Stimulated activated CD4-positive, alpha-beta T cell treated with anti-CD3 and anti-CD28 coated beads, TNF-alpha, amount 100 ng/mL, for 1 hour (primary cell): ENCODE data around the gene TBC1D1.

Experiments used
- DNase-seq, 3 donors: peaks; one replicate each; pipeline ENCODE4 v3.0.0-alpha.2; 2020; ENCODE audit warnings: low read depth in 3 of 3, low spot score in 1 of 3

Gene TBC1D1, protein sequence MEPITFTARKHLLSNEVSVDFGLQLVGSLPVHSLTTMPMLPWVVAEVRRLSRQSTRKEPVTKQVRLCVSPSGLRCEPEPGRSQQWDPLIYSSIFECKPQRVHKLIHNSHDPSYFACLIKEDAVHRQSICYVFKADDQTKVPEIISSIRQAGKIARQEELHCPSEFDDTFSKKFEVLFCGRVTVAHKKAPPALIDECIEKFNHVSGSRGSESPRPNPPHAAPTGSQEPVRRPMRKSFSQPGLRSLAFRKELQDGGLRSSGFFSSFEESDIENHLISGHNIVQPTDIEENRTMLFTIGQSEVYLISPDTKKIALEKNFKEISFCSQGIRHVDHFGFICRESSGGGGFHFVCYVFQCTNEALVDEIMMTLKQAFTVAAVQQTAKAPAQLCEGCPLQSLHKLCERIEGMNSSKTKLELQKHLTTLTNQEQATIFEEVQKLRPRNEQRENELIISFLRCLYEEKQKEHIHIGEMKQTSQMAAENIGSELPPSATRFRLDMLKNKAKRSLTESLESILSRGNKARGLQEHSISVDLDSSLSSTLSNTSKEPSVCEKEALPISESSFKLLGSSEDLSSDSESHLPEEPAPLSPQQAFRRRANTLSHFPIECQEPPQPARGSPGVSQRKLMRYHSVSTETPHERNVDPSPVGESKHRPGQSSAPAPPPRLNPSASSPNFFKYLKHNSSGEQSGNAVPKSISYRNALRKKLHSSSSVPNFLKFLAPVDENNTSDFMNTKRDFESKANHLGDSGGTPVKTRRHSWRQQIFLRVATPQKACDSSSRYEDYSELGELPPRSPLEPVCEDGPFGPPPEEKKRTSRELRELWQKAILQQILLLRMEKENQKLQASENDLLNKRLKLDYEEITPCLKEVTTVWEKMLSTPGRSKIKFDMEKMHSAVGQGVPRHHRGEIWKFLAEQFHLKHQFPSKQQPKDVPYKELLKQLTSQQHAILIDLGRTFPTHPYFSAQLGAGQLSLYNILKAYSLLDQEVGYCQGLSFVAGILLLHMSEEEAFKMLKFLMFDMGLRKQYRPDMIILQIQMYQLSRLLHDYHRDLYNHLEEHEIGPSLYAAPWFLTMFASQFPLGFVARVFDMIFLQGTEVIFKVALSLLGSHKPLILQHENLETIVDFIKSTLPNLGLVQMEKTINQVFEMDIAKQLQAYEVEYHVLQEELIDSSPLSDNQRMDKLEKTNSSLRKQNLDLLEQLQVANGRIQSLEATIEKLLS (N-terminal part only)

DNA sequence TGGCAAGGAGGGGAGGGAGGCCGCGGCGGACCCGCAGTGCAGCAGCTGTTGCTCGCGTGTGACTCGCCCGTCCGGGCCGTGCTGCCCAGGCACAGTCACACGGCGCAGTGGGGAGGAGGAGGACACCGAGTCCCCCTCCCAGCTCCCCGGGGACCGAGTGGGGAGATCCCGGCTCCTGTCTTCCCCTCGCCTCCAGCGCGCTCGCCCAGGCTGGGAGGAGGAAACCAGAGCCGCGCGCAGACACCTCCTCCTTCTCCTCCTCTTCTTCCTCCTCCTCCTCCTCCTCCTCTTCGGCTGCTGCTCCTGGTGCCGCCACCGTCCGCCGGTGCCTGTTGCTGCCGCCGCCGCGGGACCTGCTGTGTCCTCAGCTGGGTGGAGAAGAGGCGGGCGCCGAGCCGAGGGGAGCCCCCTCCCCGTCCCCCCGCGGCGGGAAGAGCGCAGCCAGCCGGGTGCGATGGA, at the start of gene TBC1D1:
TSS of gene TBC1D1 (plus strand) at position 284 of the 459 bp plus-strand sequence. CDS start 11,012 bp downstream, outside the sequence.
- DNase-seq, result peak in 1 of 3 donors; percentile 24

DNA sequence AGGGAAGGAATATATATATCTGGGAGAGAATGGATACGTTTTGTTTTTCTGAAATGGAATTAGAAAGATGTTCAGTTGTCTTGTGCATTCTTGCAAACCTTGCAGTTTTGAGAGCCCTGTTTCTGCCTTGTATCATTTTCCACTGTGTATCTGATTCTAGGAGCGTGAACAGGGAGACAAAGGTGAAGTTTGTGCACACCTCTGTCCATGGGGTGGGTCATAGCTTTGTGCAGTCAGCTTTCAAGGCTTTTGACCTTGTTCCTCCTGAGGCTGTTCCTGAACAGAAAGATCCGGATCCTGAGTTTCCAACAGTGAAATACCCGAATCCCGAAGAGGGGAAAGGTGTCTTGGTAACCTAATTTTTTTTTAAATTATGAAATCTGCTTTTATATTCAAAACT, 46.7 kb upstream of the TBC1D1 start:
- DNase-seq, result no peak

- DNase-seq, result no peak
These were observed 45.7 kb upstream of the TBC1D1 start for GRCh38 chr4:37845201-37845600.

GRCh38 chr4:37847311-37847884, 43.5 kb upstream of the TBC1D1 start:
- no peak for DNase-seq

- DNase-seq, result no peak
These were observed 38.5 kb upstream of the TBC1D1 start for GRCh38 chr4:37852376-37852775.

- DNase-seq, result no peak
These were observed 32.8 kb upstream of the TBC1D1 start for GRCh38 chr4:37858112-37858511.

DNA sequence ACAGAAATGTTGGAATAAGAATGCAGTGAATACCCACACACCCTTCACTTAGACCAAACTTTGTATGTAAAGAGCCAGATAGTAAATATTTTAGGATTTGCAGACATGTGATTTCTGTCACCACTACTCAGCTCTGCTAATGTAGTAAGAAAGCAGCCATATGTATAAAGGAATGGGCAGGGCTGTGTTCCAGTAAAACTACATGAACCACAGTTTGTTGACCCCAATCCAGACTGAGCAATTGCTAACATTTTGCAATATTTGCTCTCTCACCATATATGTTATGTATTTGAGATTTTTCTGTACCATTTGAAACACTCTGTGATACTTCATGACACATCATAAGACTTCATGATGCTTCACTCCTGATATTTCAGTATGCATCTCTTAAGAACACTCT, 32.0 kb upstream of the TBC1D1 start:
- no peak for DNase-seq

- no peak for DNase-seq
These were observed 30.6 kb upstream of the TBC1D1 start for GRCh38 chr4:37860266-37860665.

DNA sequence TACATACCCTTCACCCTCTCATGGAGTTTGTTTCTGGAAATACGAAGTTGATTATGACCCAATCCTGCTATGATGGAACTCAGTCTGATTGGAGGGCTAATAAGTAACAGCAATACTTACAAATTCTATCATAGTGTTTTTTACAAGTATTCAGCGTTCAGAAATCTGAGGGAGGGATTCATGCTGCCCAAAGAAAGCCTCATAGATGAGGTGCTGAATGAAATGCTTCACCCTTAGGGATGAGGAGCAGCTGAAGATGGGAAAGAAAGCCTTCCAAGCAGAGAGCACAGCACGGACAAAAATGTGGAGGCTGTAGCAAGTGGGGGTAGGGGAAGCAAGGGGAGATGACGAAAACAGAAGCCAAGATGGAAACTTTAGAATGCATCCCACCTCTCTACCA, 27.9 kb upstream of the TBC1D1 start:
- DNase-seq, result no peak

- no peak for DNase-seq
These were observed 26.1 kb upstream of the TBC1D1 start for GRCh38 chr4:37864786-37865185.

- DNase-seq, result no peak
These were observed 25.4 kb upstream of the TBC1D1 start for GRCh38 chr4:37865450-37865849.

DNA sequence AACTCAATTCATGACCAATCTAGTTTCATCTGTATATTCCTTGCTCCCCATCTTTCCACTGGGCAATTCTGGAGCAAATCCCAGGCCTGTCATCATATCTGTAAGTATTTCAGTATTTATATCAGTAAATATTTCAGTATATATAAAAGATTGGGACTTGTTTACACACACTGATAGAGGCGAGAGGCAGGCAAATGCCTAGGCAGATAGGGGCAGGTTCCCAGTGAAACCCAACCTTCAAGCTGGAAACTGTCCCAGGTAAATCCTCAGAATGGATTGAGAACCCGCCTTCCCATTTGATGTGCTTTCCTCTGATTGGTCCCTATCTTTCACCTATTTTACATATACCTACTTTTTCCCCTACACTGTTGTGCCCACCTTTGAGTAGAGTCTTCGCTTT, 23.8 kb upstream of the TBC1D1 start:
- DNase-seq, result no peak

DNA sequence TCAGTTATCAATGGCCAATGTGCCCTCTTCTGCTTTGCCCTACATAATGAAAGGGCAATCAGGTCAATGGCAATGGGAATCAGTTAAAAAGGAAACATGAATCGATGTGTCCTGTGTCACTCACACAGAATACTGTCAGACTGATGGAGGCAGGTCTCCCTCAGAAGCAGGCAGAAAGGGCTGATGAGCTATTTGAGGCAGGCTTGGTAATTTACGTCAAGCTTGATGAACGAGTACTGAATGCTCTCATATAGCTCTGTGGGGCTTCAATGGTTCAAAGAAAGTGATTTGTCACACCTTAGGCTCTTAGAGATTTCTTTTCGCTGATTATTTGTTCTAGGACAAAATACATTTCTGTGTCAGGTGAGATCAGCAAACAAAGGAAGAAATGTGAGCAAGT, 22.6 kb upstream of the TBC1D1 start:
- DNase-seq, result no peak

GRCh38 chr4:37872310-37872988, 18.4 kb upstream of the TBC1D1 start:
- DNase-seq, result no peak

DNA sequence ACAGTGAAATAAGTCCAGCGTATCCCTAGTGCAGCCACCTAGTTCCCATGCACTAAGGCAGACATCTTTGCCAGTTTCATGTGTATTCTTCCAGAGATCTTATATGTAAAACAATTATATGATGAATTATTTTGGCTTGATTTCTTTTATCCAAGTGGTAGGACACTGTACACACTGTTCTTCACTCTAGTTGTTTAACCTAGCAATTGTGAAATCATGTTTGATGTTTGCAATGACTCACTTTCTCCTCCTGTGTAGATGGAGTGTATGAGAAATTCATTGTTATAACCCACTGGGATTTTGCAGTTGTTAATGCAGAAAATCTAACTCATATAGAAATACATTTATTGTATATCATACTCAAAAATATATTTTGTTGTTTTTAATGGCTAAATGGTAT, 17.5 kb upstream of the TBC1D1 start:
- DNase-seq, result no peak

GRCh38 chr4:37876156-37876555, 14.7 kb upstream of the TBC1D1 start:
- DNase-seq, result no peak

DNA sequence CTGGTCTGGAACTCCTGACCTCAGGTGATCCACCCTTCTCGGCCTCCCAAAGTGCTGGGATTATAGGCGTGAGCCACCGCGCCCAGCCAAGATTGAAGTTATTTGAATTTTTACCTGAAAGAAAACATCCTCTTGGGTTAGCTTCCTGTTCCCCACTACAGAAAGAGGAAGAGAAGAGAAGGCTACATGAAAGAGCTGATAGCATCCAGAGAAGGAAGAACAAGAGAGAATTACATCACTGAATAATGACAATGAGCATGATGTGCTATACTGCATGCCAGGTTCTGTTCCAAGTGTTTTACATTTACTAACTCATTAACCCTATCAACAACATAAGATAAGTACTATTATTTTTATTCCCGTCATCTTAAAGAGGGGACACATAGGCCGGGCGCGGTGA, 11.5 kb upstream of the TBC1D1 start:
- DNase-seq, result no peak

DNA sequence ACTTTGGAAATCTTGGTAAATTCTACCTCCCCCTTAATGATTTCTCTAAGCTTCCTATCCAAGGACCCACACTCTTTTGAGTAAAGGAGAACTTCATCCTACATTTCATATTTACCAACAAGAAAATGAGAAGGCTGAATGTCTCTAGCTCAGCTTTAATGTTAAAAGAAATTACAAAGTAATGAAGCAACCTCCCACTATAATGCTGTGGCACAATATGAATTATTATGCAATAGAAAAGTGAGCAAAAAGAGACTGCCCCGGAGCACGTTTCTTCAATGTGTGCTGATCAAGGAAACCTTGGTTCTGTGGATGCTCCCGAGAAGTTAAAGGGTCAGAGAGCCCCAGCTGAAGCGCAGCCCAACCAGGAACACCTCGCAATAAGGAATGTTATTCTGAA, 9.1 kb upstream of the TBC1D1 start:
- DNase-seq, result no peak

GRCh38 chr4:37882665-37883296, 8.1 kb upstream of the TBC1D1 start:
- no peak for DNase-seq

DNA sequence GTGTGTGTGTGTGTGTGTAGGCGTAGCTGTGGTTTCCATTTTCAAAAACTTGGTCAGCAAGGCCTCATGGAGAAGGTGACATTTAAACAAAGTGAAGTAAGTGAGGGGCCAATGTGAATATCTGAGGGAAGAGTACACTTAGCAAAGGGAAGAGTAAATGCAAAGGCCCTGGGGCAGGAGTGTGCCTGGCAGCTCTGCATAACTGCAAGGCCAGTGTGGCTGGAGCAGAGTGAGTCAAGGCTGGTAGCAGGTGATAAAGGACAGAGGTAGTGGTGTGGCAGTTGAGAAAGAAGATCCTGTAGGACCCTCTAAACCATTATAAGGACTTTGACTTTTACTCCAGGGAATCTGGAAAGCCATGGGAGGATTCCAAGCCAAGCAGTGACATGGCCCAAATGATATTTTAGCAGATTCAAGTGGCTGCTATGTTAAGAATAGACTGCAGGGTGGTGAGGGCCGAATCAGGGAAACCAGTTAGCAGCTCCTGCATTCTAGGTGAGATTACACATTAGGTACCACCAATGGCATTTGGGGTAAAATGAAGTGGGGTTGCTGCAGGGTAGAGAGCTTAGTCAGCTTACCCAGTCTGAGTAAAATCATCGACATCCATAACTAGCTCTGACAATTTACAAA, 5.9 kb upstream of the TBC1D1 start:
- DNase-seq, result no peak
